ENCODE results near the gene RELN. TPM values are rescaled to one million over a fixed set of nuclear protein-coding genes. Genes with fewer than 3 reads are reported as not detected.

The RELN gene
- total RNA-seq, 1 donor from 2014 or later: not detected

GRCh38 chr7:103423467-103424179, 565.8 kb downstream of the RELN start:
- Mint-ChIP-seq H3K4me1 (ENCODE audit: low read depth) (no peaks in the 10 kb centered on the region), H3K36me3 (ENCODE audit: low read depth) (no peaks in the 10 kb centered on the region), H3K9me3 (no peaks in the 10 kb centered on the region), H3K4me3 (ENCODE audit: low read depth) (no peak overlapping the region), H3K27ac (no peak overlapping the region), H3K27me3 (ENCODE audit: low read depth) (peaks cover 11% of the 10 kb centered on the region)
- intact Hi-C loops (cut with micrococcal nuclease): no loop called here
- no peak for DNase-seq (ENCODE audit: low spot score)

Other genes starting within 250 kb of the RELN start
- 25.0 and 28.3 TPM in 2 replicates for gene ORC5, start 218.4 kb upstream of the RELN start, total RNA-seq